SH-SY5Y (cell line): ENCODE data around the gene PPM1A.

ENCODE experiments used
- GATA2 ChIP-seq: IDR thresholded peaks from 2 replicates; pipeline ENCODE4 v1.6.1; 2011; ENCODE audit warnings: mild to moderate bottlenecking, low read depth, low read length
- GATA3 ChIP-seq: IDR thresholded peaks from 2 replicates; pipeline ENCODE4 v1.6.1; 2011; ENCODE audit warnings: low read depth, mild to moderate bottlenecking, low read length, moderate library complexity

DNA sequence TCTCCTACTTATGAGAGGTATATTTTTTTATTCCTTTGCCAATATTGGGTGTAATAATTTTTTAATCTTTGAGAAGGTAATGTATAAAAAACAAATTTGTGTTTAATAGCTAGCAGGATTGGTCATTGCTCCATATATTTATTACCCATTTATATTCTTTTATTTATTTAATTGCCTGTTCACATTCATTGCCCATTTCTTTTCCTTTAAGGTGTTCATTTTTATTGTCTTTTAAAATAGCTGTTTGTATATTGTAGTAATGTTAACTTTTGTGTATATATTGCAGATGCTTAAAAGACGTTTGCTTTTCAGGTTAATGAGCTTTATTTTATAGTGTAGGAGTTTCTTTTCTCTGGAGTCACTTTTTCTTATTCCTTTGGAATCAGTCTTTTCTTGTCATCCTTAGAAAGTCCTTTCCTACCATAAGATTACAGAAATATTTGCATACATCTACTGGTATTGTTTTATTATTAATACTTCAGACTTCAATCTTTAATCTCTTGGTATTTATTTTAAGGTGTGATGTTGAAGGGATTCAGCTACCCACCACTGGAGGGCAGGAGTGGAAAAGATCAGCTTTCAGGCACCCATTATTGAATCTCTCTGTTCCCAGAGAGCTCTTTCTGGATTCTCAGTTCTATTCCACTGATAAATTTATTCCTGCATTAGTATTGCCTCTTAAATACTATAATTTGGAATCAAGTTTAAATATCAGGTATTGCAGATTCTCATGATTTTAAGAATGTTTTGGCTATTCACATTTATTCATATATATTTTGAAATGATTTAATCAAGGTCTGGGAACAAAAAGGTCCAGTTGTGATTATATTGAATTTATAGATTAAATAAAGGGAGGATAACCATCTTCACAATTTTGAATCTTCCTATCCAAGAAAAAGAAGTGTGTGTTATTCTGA lies 17.3 kb downstream of the PPM1A start:
- TF ChIP-seq GATA3: no peak
- no peak for TF ChIP-seq GATA2
